ENCODE data around the gene GGA3. TPM values are rescaled to one million over a fixed set of nuclear protein-coding genes. Genes with fewer than 3 reads are reported as not detected.

The GGA3 gene
- total RNA-seq, 1 experiment from 2014 or later, result 94.4 TPM

DNA sequence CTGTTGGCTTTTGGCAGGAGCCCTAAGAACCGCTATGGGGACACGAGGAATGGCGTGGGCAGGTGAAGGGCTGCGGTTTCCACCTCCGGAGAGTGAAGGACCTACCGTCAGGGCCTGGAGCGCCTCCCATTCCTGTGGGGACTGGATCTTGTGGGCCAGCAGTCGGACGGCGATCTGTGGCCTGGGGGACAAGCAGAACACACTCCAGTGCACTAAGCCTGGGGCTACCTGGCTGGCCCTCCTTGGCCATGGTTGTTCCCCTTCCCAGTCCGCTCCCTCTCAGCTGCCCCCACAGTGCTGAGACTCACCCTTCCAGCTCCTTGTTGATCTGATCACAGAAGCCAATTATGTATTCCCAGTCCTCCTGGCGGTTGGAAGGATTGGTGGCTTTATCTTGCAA lies 15.0 kb downstream of the GGA3 start:
- H3K4me1 Mint-ChIP-seq (ENCODE audit: low read depth, unreplicated experiment), result peaks cover 3% of the 10 kb centered on the region

DNA sequence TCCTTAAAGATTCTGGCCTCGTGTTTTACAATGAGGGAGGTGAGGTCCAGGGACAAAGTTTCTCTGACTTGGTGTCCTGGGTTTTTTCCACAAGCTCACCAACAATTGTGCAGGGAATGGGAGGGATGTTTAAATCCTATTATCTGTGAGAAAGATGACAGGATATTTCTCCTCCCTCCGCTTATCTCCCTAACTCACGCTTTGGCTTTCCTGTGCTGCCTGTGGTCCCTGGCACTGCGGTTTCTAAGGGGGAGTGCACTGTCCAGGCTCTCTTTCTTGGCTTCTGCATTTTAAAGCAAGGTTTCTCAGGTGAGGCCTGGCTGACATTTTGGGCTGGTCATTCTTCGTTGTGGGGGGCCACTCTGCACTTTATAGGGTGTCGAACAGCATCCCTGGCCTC lies 16.4 kb downstream of the GGA3 start:
- H3K27me3 ChIP-seq (replicated peaks; ENCODE audit: control insufficient read depth, insufficient read depth, low read length), result no peaks in the 10 kb centered on the region
- H3K27ac Mint-ChIP-seq (ENCODE audit: unreplicated experiment), result no peak overlapping the region
- no peaks in the 10 kb centered on the region for H3K27me3 Mint-ChIP-seq (ENCODE audit: insufficient read depth, unreplicated experiment)
- ChIA-PET CTCF (no interaction called here), POLR2A (no interaction called here)
- DNase-seq, result no peak
- no peak overlapping the region for H3K4me3 ChIP-seq (ENCODE audit: low read depth, low read length)
- no TSS peak for BruUV-seq (replicated peaks)
- H3K4me1 Mint-ChIP-seq (ENCODE audit: low read depth, unreplicated experiment), result peaks cover 11% of the 10 kb centered on the region
- no peaks in the 10 kb centered on the region for H3K9me3 Mint-ChIP-seq (ENCODE audit: unreplicated experiment)
- H3K36me3 Mint-ChIP-seq (ENCODE audit: insufficient read depth, unreplicated experiment), result peaks cover 59% of the 10 kb centered on the region
- H3K4me3 Mint-ChIP-seq (ENCODE audit: unreplicated experiment), result no peak overlapping the region
- intact Hi-C loops (cut with micrococcal nuclease; ENCODE audit: unreplicated experiment), result no loop called here
- peaks cover 4% of the 10 kb centered on the region for H3K36me3 ChIP-seq (ENCODE audit: control insufficient read depth, insufficient read depth, low read length)
- TF ChIP-seq, protein P1, sequence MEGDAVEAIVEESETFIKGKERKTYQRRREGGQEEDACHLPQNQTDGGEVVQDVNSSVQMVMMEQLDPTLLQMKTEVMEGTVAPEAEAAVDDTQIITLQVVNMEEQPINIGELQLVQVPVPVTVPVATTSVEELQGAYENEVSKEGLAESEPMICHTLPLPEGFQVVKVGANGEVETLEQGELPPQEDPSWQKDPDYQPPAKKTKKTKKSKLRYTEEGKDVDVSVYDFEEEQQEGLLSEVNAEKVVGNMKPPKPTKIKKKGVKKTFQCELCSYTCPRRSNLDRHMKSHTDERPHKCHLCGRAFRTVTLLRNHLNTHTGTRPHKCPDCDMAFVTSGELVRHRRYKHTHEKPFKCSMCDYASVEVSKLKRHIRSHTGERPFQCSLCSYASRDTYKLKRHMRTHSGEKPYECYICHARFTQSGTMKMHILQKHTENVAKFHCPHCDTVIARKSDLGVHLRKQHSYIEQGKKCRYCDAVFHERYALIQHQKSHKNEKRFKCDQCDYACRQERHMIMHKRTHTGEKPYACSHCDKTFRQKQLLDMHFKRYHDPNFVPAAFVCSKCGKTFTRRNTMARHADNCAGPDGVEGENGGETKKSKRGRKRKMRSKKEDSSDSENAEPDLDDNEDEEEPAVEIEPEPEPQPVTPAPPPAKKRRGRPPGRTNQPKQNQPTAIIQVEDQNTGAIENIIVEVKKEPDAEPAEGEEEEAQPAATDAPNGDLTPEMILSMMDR (IDR thresholded peaks at IDR 0.05; ENCODE audit: insufficient read depth in 1 of 2, low read depth in 1 of 2, low read length in 1 of 2, severe bottlenecking in 1 of 2, unreplicated experiment in 1 of 2), result no peak
- H3K4me1 ChIP-seq, result peaks cover 13% of the 10 kb centered on the region
- no peaks in the 10 kb centered on the region for H3K9me3 ChIP-seq

More for the DNA sequence above, 15.0 kb downstream of the GGA3 start:
- ChIA-PET CTCF (no interaction called here), POLR2A (interaction anchor here (0.7 kb wide), 2 partner anchors 11 to 708 kb away, joined by 3 to 4 read pairs; no protein-coding TSS in a partner anchor)
- H3K4me3 Mint-ChIP-seq (ENCODE audit: unreplicated experiment), result no peak overlapping the region
- peaks cover 2% of the 10 kb centered on the region for H3K36me3 ChIP-seq (ENCODE audit: control insufficient read depth, insufficient read depth, low read length)
- peaks cover 46% of the 10 kb centered on the region for H3K36me3 Mint-ChIP-seq (ENCODE audit: insufficient read depth, unreplicated experiment)
- H3K27me3 Mint-ChIP-seq (ENCODE audit: insufficient read depth, unreplicated experiment), result no peaks in the 10 kb centered on the region
- H3K4me1 ChIP-seq, result 0 out of 2 replicates have a peak, but pooled peaks cover under 1% of the 10 kb centered on the region
- H3K4me3 ChIP-seq (ENCODE audit: low read depth, low read length), result no peak overlapping the region
- DNase-seq, result no peak
- no TSS peak for BruUV-seq (replicated peaks)
- H3K27me3 ChIP-seq (replicated peaks; ENCODE audit: control insufficient read depth, insufficient read depth, low read length), result no peaks in the 10 kb centered on the region
- H3K9me3 Mint-ChIP-seq (ENCODE audit: unreplicated experiment), result no peaks in the 10 kb centered on the region
- intact Hi-C loops (cut with micrococcal nuclease; ENCODE audit: unreplicated experiment), result no loop called here
- no peaks in the 10 kb centered on the region for H3K9me3 ChIP-seq
- H3K27ac Mint-ChIP-seq (ENCODE audit: unreplicated experiment), result no peak overlapping the region
- TF ChIP-seq, protein P1 (IDR thresholded peaks at IDR 0.05; ENCODE audit: insufficient read depth in 1 of 2, low read depth in 1 of 2, low read length in 1 of 2, severe bottlenecking in 1 of 2, unreplicated experiment in 1 of 2), result no peak

DNA sequence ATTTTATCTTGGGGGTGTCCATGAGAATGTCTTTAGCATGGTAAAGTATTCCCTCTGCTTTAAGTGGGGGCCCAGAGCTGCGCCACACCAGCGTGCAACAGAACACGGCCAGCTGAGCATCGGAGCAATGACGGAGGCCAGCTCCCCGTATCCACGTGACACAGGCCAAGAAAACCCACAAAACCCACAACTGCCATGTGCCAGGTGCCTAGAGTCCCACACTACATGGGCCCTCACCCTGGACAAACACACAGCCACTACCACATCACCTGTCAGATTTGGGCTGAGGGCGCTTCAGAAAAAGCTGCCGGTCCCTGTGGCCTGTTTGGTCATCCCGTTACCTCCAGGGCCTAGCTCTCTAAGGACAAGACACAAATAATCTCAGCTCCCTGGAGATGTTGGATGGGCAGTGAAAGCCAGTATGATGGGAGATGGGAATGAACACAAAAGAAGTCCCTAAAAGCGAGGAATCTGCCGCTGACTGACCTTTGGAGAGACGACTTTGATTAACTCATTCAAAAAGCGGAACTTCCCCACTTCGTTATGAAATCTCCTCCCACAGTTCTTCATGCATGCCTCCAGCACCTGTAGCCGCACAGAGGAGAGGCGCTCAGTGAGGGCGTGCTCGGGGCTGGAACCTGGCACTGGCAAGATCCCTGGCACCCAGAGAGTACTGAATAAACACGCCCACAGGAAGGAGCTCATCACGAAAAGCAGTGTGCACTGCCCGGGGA lies 17.1 kb downstream of the GGA3 start:
- H3K9me3 Mint-ChIP-seq (ENCODE audit: unreplicated experiment), result no peaks in the 10 kb centered on the region
- Histone ChIP-seq H3K27me3 (replicated peaks; ENCODE audit: control insufficient read depth, insufficient read depth, low read length) (no peaks in the 10 kb centered on the region), H3K9me3 (no peaks in the 10 kb centered on the region), H3K4me3 (ENCODE audit: low read depth, low read length) (no peak overlapping the region), H3K36me3 (ENCODE audit: control insufficient read depth, insufficient read depth, low read length) (peaks cover 4% of the 10 kb centered on the region), H3K4me1 (peaks cover 13% of the 10 kb centered on the region)
- no peak overlapping the region for H3K4me3 Mint-ChIP-seq (ENCODE audit: unreplicated experiment)
- no peak for DNase-seq
- TF ChIP-seq, protein P1 (IDR thresholded peaks at IDR 0.05; ENCODE audit: insufficient read depth in 1 of 2, low read depth in 1 of 2, low read length in 1 of 2, severe bottlenecking in 1 of 2, unreplicated experiment in 1 of 2), result no peak
- POLR2A ChIA-PET, result no interaction called here
- CTCF ChIA-PET, result no interaction called here
- BruUV-seq (replicated peaks), result no TSS peak
- H3K27me3 Mint-ChIP-seq (ENCODE audit: insufficient read depth, unreplicated experiment), result no peaks in the 10 kb centered on the region
- intact Hi-C loops (cut with micrococcal nuclease; ENCODE audit: unreplicated experiment), result no loop called here
- peaks cover 13% of the 10 kb centered on the region for H3K4me1 Mint-ChIP-seq (ENCODE audit: low read depth, unreplicated experiment)
- no peak overlapping the region for H3K27ac Mint-ChIP-seq (ENCODE audit: unreplicated experiment)
- peaks cover 61% of the 10 kb centered on the region for H3K36me3 Mint-ChIP-seq (ENCODE audit: insufficient read depth, unreplicated experiment)

Measured in Caco-2 (cell line).